K562 (cell line): Measurements from ENCODE around the gene SLC24A3. TPM values are rescaled to one million over a fixed set of nuclear protein-coding genes. Genes with fewer than 3 reads are reported as not detected.

Experiments used
- ATAC-seq: fragments of 200-7000 bp; cut with Tn5 transposase; 3 replicates; pipeline ENCODE4 v1.9.1; 2020; ENCODE audit warnings: moderate library complexity
- BruUV-seq: library from RNA; stranded (reverse); fragments of 400-500 nt; replicated peaks from 2 replicates; lab custom pipeline; 2021; lab: Mats Ljungman, UMichigan
- CTCF ChIA-PET: fragments of 300-600 bp; formaldehyde crosslinking; extraction: SDS; loops from one replicate; lab custom pipeline; 2021; ENCODE audit warnings: low intra/inter-chr PET ratio; lab: Yijun Ruan, JAX
- POLR2A ChIA-PET: fragments of 300-600, 350-650 bp; sonication (Branson Sonifier 250); formaldehyde crosslinking; extraction: SDS; loops from one replicate; lab custom pipeline; 2021; ENCODE audit warnings: antibody characterized with exemption, inconsistent platforms; lab: Yijun Ruan, JAX
- DNase-seq, 4 experiments: peaks; one replicate each; pipeline versions ENCODE4 v3.0.0 to v3.0.0-alpha.2; 2011 to 2018; ENCODE audit warnings: low spot score in 3 of 4, mixed read lengths in 3 of 4; ENCODE audit errors: extremely low read depth in 1 of 4
- FAIRE-seq: peaks from 2 replicates; lab custom pipeline; 2011; peaks lifted over from hg19 to GRCh38; lab: Jason Lieb, UNC
- H2AFZ ChIP-seq: 2 replicates; pipeline ENCODE4 v1.6.0; 2011; ENCODE audit warnings: low read depth, low read length, control low read depth, inconsistent platforms
- H3K27ac ChIP-seq: fragments of 200-600 bp; 3 replicates; pipeline ENCODE4 v1.8.0; 2011; ENCODE audit warnings: low read depth, mild to moderate bottlenecking, control low read depth, inconsistent platforms, low read length, moderate library complexity, mixed read lengths; ENCODE audit errors: extremely low read depth
- H3K27me3 ChIP-seq, 2 experiments: fragments of 300-600 bp in 1 of 2; 2 replicates in 1 of 2; 3 replicates in 1 of 2; pipeline versions ENCODE4 v1.6.0 to v1.8.0; 2011; ENCODE audit warnings: inconsistent platforms in 2 of 2, low read length in 2 of 2, mild to moderate bottlenecking in 1 of 2, mixed read lengths in 1 of 2, moderate library complexity in 1 of 2; ENCODE audit not compliant: control insufficient read depth in 2 of 2, insufficient read depth in 2 of 2
- H3K36me3 ChIP-seq: fragments of 300-600 bp; 3 replicates; pipeline ENCODE4 v1.8.0; 2011; ENCODE audit warnings: mild to moderate bottlenecking, low read length, inconsistent platforms; ENCODE audit not compliant: control insufficient read depth, insufficient read depth
- H3K4me1 ChIP-seq, 2 experiments: fragments of 200-600 bp in 1 of 2; replicated peaks in 1 of 2; 2 replicates in 1 of 2; 3 replicates in 1 of 2; pipeline versions ENCODE4 v1.5.1 to v1.8.0; 2011; ENCODE audit warnings: inconsistent platforms in 2 of 2, low read length in 2 of 2, mild to moderate bottlenecking in 1 of 2, mixed read lengths in 1 of 2, moderate library complexity in 1 of 2; ENCODE audit not compliant: control insufficient read depth in 2 of 2, insufficient read depth in 2 of 2
- H3K4me2 ChIP-seq: 2 replicates; pipeline ENCODE4 v1.6.1; 2011; ENCODE audit warnings: low read length, control low read depth, inconsistent platforms, mixed read lengths; ENCODE audit not compliant: insufficient read depth
- H3K4me3 ChIP-seq: fragments of 200-600 bp; sonication (generic), shearing (Covaris generic); 2 replicates; pipeline ENCODE4 v1.5.1; 2016; ENCODE audit warnings: control low read depth, inconsistent platforms
- H3K79me2 ChIP-seq: fragments of 200-600 bp; 3 replicates; pipeline ENCODE4 v1.8.0; 2011; ENCODE audit warnings: low read length, inconsistent platforms; ENCODE audit not compliant: control insufficient read depth, insufficient read depth
- H3K9ac ChIP-seq, 2 experiments: 2 replicates each; pipeline versions ENCODE4 v1.6.0 to v1.6.1; 2011; ENCODE audit warnings: low read depth in 2 of 2, low read length in 2 of 2, control low read depth in 1 of 2, inconsistent platforms in 1 of 2, mild to moderate bottlenecking in 1 of 2, mixed read lengths in 1 of 2; ENCODE audit not compliant: insufficient read depth in 1 of 2
- H3K9me1 ChIP-seq: one replicate; pipeline ENCODE4 v1.6.0; 2011; ENCODE audit warnings: inconsistent platforms, mild to moderate bottlenecking, low read length, moderate library complexity; ENCODE audit not compliant: control insufficient read depth, insufficient read depth
- H3K9me3 ChIP-seq: replicated peaks from 2 replicates; pipeline ENCODE4 v1.5.1; 2011; ENCODE audit warnings: low read depth, low read length, inconsistent platforms; ENCODE audit not compliant: control insufficient read depth, insufficient read depth
- H4K20me1 ChIP-seq: replicated peaks from 2 replicates; pipeline ENCODE4 v1.6.1; 2011; ENCODE audit warnings: low read length, inconsistent platforms, mixed read lengths; ENCODE audit not compliant: control insufficient read depth, insufficient read depth
- FOXK1 ChIP-seq: sonication (generic); formaldehyde crosslinking; IDR thresholded peaks from 2 replicates; pipeline ENCODE4 v1.8.0; 2022; ENCODE audit warnings: missing genetic modification reagents, mild to moderate bottlenecking, borderline replicate concordance
- HMG20A ChIP-seq: fragments of 450-650 bp; formaldehyde crosslinking; conservative IDR thresholded peaks from 2 replicates; pipeline ENCODE4 v1.4.0; 2020; ENCODE audit warnings: mild to moderate bottlenecking, mixed read lengths
- IRF9 ChIP-seq: fragments of 450-650 bp; IDR thresholded peaks from 2 replicates; pipeline ENCODE4 v1.6.1; 2016; ENCODE audit warnings: missing biosample characterization, missing genetic modification characterization
- L3MBTL2 ChIP-seq: fragments of 450-650 bp; IDR thresholded peaks from 2 replicates; pipeline ENCODE4 v1.6.1; 2016; ENCODE audit warnings: mild to moderate bottlenecking, moderate library complexity
- PREB ChIP-seq: sonication (generic); formaldehyde crosslinking; IDR thresholded peaks from 2 replicates; pipeline ENCODE4 v1.8.1; 2023; ENCODE audit warnings: mild to moderate bottlenecking, missing genetic modification reagents
- RHOXF2B ChIP-seq: fragments of 250-450 bp; sonication (Bioruptor Pico); conservative IDR thresholded peaks from 2 replicates; pipeline ENCODE4 v1.5.1; 2021
- SRSF7 ChIP-seq: fragments of 200-400 bp; formaldehyde crosslinking; optimal IDR thresholded peaks from 2 replicates; pipeline ENCODE3; 2017; ENCODE audit warnings: mild to moderate bottlenecking, low read depth, low read length
- THAP12 ChIP-seq: fragments of 250-450 bp; sonication (Bioruptor Pico); IDR thresholded peaks from 2 replicates; pipeline ENCODE4 v1.9.0; 2021; ENCODE audit warnings: mild to moderate bottlenecking, inconsistent platforms
- USF1 ChIP-seq: sonication (generic); formaldehyde crosslinking; IDR thresholded peaks from 2 replicates; pipeline ENCODE4 v1.9.0; 2022; ENCODE audit warnings: mild to moderate bottlenecking, missing genetic modification reagents
- YBX1 ChIP-seq: fragments of 450-650 bp; IDR thresholded peaks from 2 replicates; pipeline ENCODE4 v1.7.1; 2016; ENCODE audit warnings: mild to moderate bottlenecking
- ZNF3 ChIP-seq: fragments of 250-450 bp; sonication (Bioruptor Pico); IDR thresholded peaks from 2 replicates; pipeline ENCODE4 v1.5.0; 2021; ENCODE audit warnings: mild to moderate bottlenecking, moderate library complexity
- ZNF507 ChIP-seq: conservative IDR thresholded peaks from 2 replicates; pipeline ENCODE4 v1.6.1; 2017; ENCODE audit warnings: missing genetic modification characterization, missing compliant biosample characterization
- ZNF77 ChIP-seq: fragments of 250-450 bp; sonication (Bioruptor Pico); IDR thresholded peaks from 2 replicates; pipeline ENCODE4 v1.5.0; 2020
- ZSCAN29 ChIP-seq: fragments of 450-650 bp; IDR thresholded peaks from 2 replicates; pipeline ENCODE4 v1.6.1; 2017
- WGBS: fragments of 100-300 bp; shearing (Covaris generic); methylation state at CpG from one replicate; pipeline ENCODE4 v1.1.6; 2016; ENCODE audit warnings: low coverage, mixed read lengths; ENCODE audit not compliant: insufficient coverage; ENCODE audit errors: missing lambda C conversion rate; 5-methylcytosine and 5-hydroxymethylcytosine counted together
- in situ Hi-C: fragments of 300-500 bp; cut with MboI; formaldehyde crosslinking; loops from 4 replicates; pipeline ENCODE4 v1.15.0; 2018; ENCODE audit warnings: inconsistent platforms, mixed read lengths
- intact Hi-C: fragments of 100-400 bp; cut with micrococcal nuclease; formaldehyde crosslinking; loops from 2 replicates; pipeline ENCODE4 v1.14.2; 2022
- polyA plus RNA-seq, 8 experiments: library from polyadenylated mRNA; depleted of rRNA in 4 of 8; stranded (reverse) in 5 of 8; unstranded in 3 of 8; fragments of >200 nt; fragmentation: Nextera tagmentation in 2 of 8; fragmentation: Illumina TruSeq in 1 of 8; extraction: Ambion mirVana in 2 of 8; extraction: Trizol in 1 of 8; gene quantifications; 2 replicates each; pipeline versions ENCODE4 v1.2.1 to v1.2.3, GENCODE V29; 2011 to 2014; ENCODE audit warnings: inconsistent platforms in 1 of 8, missing spikeins in 1 of 8
- total RNA-seq, 7 experiments: library from RNA; depleted of rRNA in 6 of 7; stranded (reverse); fragments of >200 nt in 6 of 7; fragmentation: Illumina TruSeq in 2 of 7; extraction: Trizol in 2 of 7; gene quantifications; 2 replicates each; pipeline versions ENCODE4 v1.2.1 to v1.2.3, GENCODE V29; 2011 to 2021; ENCODE audit warnings: low replicate concordance in 1 of 7

SLC24A3 gene
- total and polyA plus RNA-seq, 9 of the 15 experiments (the other 6 are each of a cell fraction or from before 2014, with no cell fraction given), result not detected

- Histone ChIP-seq H3K9me3 (no peaks in the 10 kb centered on the region), H3K79me2 (no peaks in the 10 kb centered on the region), H3K4me3 (no peak overlapping the region), H3K27ac (no peak overlapping the region), H3K36me3 (no peaks in the 10 kb centered on the region)
- BruUV-seq, result no TSS peak
- intact Hi-C loops (no loop called here), in situ Hi-C loops (no loop called here)
- CTCF ChIA-PET, result no interaction called here
- WGBS, result 0% methylated on average over 1 of the region's 1 CpG
- TF ChIP-seq HMG20A (CRISPR knock-in tag) (no peak), ZNF3 (CRISPR knock-in tag) (no peak), YBX1 (no peak), L3MBTL2 (no peak), IRF9 (tag) (no peak), THAP12 (CRISPR knock-in tag) (no peak), ZNF507 (tag) (no peak), SRSF7 (no peak), FOXK1 (CRISPR knock-in tag) (no peak), ZNF77 (CRISPR knock-in tag) (no peak), ZSCAN29 (no peak), RHOXF2B (CRISPR knock-in tag) (no peak), PREB (CRISPR knock-in tag) (no peak), USF1 (CRISPR knock-in tag) (no peak)
- TF ChIP-seq, all 486 proteins: peak for 0
- no peak overlapping the region for H2AFZ ChIP-seq
- H3K9me1 ChIP-seq, result no peaks in the 10 kb centered on the region
- FAIRE-seq (no peak), DNase-seq (no peak), ATAC-seq (no peak)
- no peaks in the 10 kb centered on the region for H3K4me1 ChIP-seq
- H3K4me2 ChIP-seq, result no peak overlapping the region
- no peak overlapping the region for H3K9ac ChIP-seq
- no peaks in the 10 kb centered on the region for H4K20me1 ChIP-seq
- no peaks in the 10 kb centered on the region for H3K27me3 ChIP-seq
- POLR2A ChIA-PET, result no interaction called here
These were observed 342.2 kb downstream of the SLC24A3 start for GRCh38 chr20:19554666-19555065.
